SK-N-MC (cell line): ENCODE data around the gene SNX11.

Experiments
- EZH2 ChIP-seq: fragments of 200-600 bp; sonication (generic); IDR thresholded peaks from one replicate; pipeline ENCODE4 v1.6.1; 2017; ENCODE audit warnings: antibody characterized with exemption
- FOXP2 ChIP-seq: optimal IDR thresholded peaks from 2 replicates; pipeline ENCODE3; 2011; ENCODE audit warnings: mild to moderate bottlenecking, moderate library complexity; ENCODE audit not compliant: insufficient read depth; ENCODE audit errors: extremely low read length, control extremely low read depth
- POLR2AphosphoS5 ChIP-seq: IDR thresholded peaks from 2 replicates; pipeline ENCODE4 v1.6.1; 2012; ENCODE audit warnings: mild to moderate bottlenecking, low read depth, low read length, borderline replicate concordance

DNA sequence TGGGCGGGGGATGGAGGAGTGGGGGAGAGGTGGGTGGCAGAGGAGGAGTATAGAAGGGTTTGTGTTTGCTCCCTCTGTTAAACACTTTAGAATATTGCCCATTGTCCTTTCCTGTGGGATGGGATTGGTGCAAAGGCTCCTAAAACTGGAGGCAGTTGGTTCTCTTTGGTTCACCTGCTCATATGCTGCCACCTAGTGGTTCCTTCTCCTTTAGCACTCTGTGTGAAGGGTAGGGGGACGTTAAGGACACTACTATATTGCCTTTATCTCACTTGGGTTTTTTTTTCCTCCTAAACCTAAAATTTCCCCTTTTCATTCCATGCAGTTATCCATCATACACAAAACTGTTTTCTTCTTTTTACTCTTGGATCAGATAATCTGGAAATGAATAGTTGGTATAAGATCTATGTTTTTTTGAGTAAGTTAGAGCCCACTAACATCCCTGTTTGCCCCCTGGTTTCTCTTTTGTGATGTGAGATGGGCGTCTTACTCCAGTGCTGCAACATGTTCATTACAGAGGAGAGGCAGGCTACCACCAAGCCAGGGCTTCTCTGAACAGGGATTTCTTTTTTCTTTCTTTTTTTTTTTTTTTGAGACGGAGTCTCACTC, 23.8 kb downstream of the SNX11 start:
- no peak for TF ChIP-seq POLR2AphosphoS5
- TF ChIP-seq EZH2, result no peak
- no peak for TF ChIP-seq FOXP2
